Kidney (tissue), 22 donors: ENCODE measurements around the gene RPL28. TPM values are rescaled to one million over a fixed set of nuclear protein-coding genes. Genes with fewer than 3 reads are reported as not detected.

Experiments
- DNase-seq, 5 donors: peaks; one replicate each; pipeline ENCODE4 v3.0.0-alpha.2; 2013 to 2020
- FAIRE-seq: peaks from 2 replicates; lab custom pipeline; 2012; peaks lifted over from hg19 to GRCh38; lab: Jason Lieb, UNC
- H3K27ac ChIP-seq, 2 donors: one replicate each; pipeline ENCODE4 v1.7.0; 2013; ENCODE audit warnings: low read depth in 2 of 2, low read length in 2 of 2, inconsistent platforms in 1 of 2
- H3K27me3 ChIP-seq: one replicate; pipeline ENCODE4 v1.7.1; 2013; ENCODE audit warnings: low read length, inconsistent platforms; ENCODE audit not compliant: control insufficient read depth, insufficient read depth
- H3K36me3 ChIP-seq, 3 donors: one replicate each; pipeline versions ENCODE4 v1.7.0 to v1.7.1; 2013; ENCODE audit warnings: low read length in 3 of 3, control low read depth in 1 of 3, inconsistent platforms in 1 of 3; ENCODE audit not compliant: insufficient read depth in 3 of 3, control insufficient read depth in 2 of 3
- H3K4me1 ChIP-seq, 3 donors: one replicate each; pipeline versions ENCODE4 v1.7.0 to v1.7.1; 2013; ENCODE audit warnings: low read length in 3 of 3, inconsistent platforms in 1 of 3, low read depth in 1 of 3; ENCODE audit not compliant: control insufficient read depth in 2 of 3, insufficient read depth in 2 of 3
- H3K4me3 ChIP-seq, 3 donors: one replicate each; pipeline versions ENCODE4 v1.7.0 to v1.8.1; 2013; ENCODE audit warnings: low read length in 3 of 3, control low read depth in 1 of 3, inconsistent platforms in 1 of 3
- H3K9ac ChIP-seq, 3 donors: one replicate each; pipeline versions ENCODE4 v1.7.0 to v1.7.1; 2013; ENCODE audit warnings: low read length in 3 of 3, control low read depth in 1 of 3, inconsistent platforms in 1 of 3
- H3K9me3 ChIP-seq, 3 donors: one replicate each; pipeline versions ENCODE4 v1.7.0 to v1.7.1; 2013; ENCODE audit warnings: low read length in 3 of 3, control low read depth in 1 of 3, inconsistent platforms in 1 of 3; ENCODE audit not compliant: control insufficient read depth in 2 of 3, insufficient read depth in 1 of 3
- CTCF ChIP-seq: IDR thresholded peaks from 3 replicates; pipeline ENCODE4 v1.5.1; 2012; ENCODE audit warnings: mild to moderate bottlenecking, moderate library complexity, borderline replicate concordance; ENCODE audit not compliant: insufficient read depth; ENCODE audit errors: extremely low read depth
- intact Hi-C: fragments of 100-400 bp; cut with DNase I; formaldehyde crosslinking; loops from one replicate; pipeline ENCODE4 v1.11.1; 2022
- long read RNA-seq, 10 donors: library from polyadenylated mRNA in 1 of 10; unstranded in 1 of 10; transcript quantifications; one replicate each; pipeline ENCODE4 v2.0.0 and lab custom pipeline, GENCODE V29; 2021 to 2026
- polyA plus RNA-seq: library from polyadenylated mRNA; stranded (reverse); fragments of 350-450 nt; fragmentation: Illumina TruSeq; extraction: RNeasy Lipid Tissue Mini Kit (QIAGEN cat#74804); gene quantifications from one replicate; pipeline ENCODE4 v1.2.3, GENCODE V29; 2014; ENCODE audit warnings: low read depth, low replicate concordance; ENCODE audit not compliant: insufficient read depth
- total RNA-seq: library from RNA; stranded (reverse); fragmentation: NEBNext Ultra II Directional; extraction: Animal tissue kit (Norgen Biotek cat#: 25700); gene quantifications from one replicate; pipeline ENCODE4 v1.2.1, GENCODE V29; 2021
- donor health status: control.
- donor health status: control.
- donor health status: control.
- donor health status: control.
- donor health status: control.
- donor health status: DM: yes; HTN: yes; CAD: no.
- donor health status: Normal renal cell carcinoma (clear cell type).

The RPL28 gene
- total RNA-seq (1,259 TPM), polyA plus RNA-seq (1,453 TPM)
- long read RNA-seq, donor 1, full-length matches to known transcripts = 672 of 837 reads
- long read RNA-seq, donor 1, partial matches to known transcripts = 128 of 837 reads
- long read RNA-seq, donor 1, other reads (novel, unspliced or antisense) = 37 of 837 reads
- long read RNA-seq, donor 2, full-length matches to known transcripts = 763 of 889 reads
- long read RNA-seq, donor 2, partial matches to known transcripts = 86 of 889 reads
- long read RNA-seq, donor 2, other reads (novel, unspliced or antisense) = 40 of 889 reads
- long read RNA-seq, donor 3, full-length matches to known transcripts = 1,166 of 1,349 reads
- long read RNA-seq, donor 3, partial matches to known transcripts = 125 of 1,349 reads
- long read RNA-seq, donor 3, other reads (novel, unspliced or antisense) = 58 of 1,349 reads
- long read RNA-seq, donor 4, full-length matches to known transcripts = 532 of 565 reads
- long read RNA-seq, donor 4, partial matches to known transcripts = 21 of 565 reads
- long read RNA-seq, donor 4, other reads (novel, unspliced or antisense) = 12 of 565 reads
- long read RNA-seq, donor 5, full-length matches to known transcripts = 51 of 63 reads
- long read RNA-seq, donor 5, partial matches to known transcripts = 12 of 63 reads
- long read RNA-seq, donor 5, other reads (novel, unspliced or antisense) = 0 of 63 reads
- long read RNA-seq, donor 6, full-length matches to known transcripts = 2,209 of 2,794 reads
- long read RNA-seq, donor 6, partial matches to known transcripts = 473 of 2,794 reads
- long read RNA-seq, donor 6, other reads (novel, unspliced or antisense) = 112 of 2,794 reads
- long read RNA-seq, donor 7, full-length matches to known transcripts = 196 of 270 reads
- long read RNA-seq, donor 7, partial matches to known transcripts = 70 of 270 reads
- long read RNA-seq, donor 7, other reads (novel, unspliced or antisense) = 4 of 270 reads
- long read RNA-seq, donor 8, full-length matches to known transcripts = 942 of 1,124 reads
- long read RNA-seq, donor 8, partial matches to known transcripts = 130 of 1,124 reads
- long read RNA-seq, donor 8, other reads (novel, unspliced or antisense) = 52 of 1,124 reads
- long read RNA-seq, donor 9, full-length matches to known transcripts = 339 of 392 reads
- long read RNA-seq, donor 9, partial matches to known transcripts = 53 of 392 reads
- long read RNA-seq, donor 9, other reads (novel, unspliced or antisense) = 0 of 392 reads
- long read RNA-seq, donor 10, full-length matches to known transcripts = 902 of 1,137 reads
- long read RNA-seq, donor 10, partial matches to known transcripts = 187 of 1,137 reads
- long read RNA-seq, donor 10, other reads (novel, unspliced or antisense) = 48 of 1,137 reads

GRCh38 chr19:55385724-55386492, at the start of gene RPL28:
TSS of gene RPL28 (plus strand) at chr19:55385932. CDS start at chr19:55386358, 426 bp downstream.
- Histone ChIP-seq H3K9me3 (no peaks in the 10 kb centered on the region), H3K27ac (peak within 1 kb of the TSS; percentile 95 to 96), H3K4me1 (peaks cover 0 to 46% (median 25%) of the 10 kb centered on the region in 3 donors), H3K4me3 (peak within 1 kb of the TSS; percentile 96 to 99 (median 97)), H3K9ac (peak within 1 kb of the TSS; percentile 89 to 95 (median 92)), H3K27me3 (no peaks in the 10 kb centered on the region), H3K36me3 (peaks cover 2 to 27% (median 9%) of the 10 kb centered on the region in 3 donors)
- TF ChIP-seq CTCF = no peak
- intact Hi-C loops = no loop called here
- FAIRE-seq = peak; percentile 94
- peak; percentile 99 to 100 (median 99) for DNase-seq

GRCh38 chr19:55336101-55336500, 49.6 kb upstream of the RPL28 start:
- no peak for DNase-seq
- Histone ChIP-seq H3K9ac (no peak overlapping the region), H3K27ac (no peak overlapping the region), H3K4me3 (no peak overlapping the region), H3K27me3 (no peaks in the 10 kb centered on the region), H3K9me3 (no peaks in the 10 kb centered on the region), H3K4me1 (peaks cover 0 to 12% (median 0%) of the 10 kb centered on the region in 3 donors), H3K36me3 (no peaks in the 10 kb centered on the region)
- FAIRE-seq = no peak
- TF ChIP-seq CTCF = no peak
- intact Hi-C loops = no loop called here
